ENCODE data around the gene KIF19.
"Not testable (repeated sequence)": the region's sequence is repeated elsewhere in the genome, so short reads cannot be mapped to it uniquely, and the experiment has no call there.

Gene KIF19

DNA sequence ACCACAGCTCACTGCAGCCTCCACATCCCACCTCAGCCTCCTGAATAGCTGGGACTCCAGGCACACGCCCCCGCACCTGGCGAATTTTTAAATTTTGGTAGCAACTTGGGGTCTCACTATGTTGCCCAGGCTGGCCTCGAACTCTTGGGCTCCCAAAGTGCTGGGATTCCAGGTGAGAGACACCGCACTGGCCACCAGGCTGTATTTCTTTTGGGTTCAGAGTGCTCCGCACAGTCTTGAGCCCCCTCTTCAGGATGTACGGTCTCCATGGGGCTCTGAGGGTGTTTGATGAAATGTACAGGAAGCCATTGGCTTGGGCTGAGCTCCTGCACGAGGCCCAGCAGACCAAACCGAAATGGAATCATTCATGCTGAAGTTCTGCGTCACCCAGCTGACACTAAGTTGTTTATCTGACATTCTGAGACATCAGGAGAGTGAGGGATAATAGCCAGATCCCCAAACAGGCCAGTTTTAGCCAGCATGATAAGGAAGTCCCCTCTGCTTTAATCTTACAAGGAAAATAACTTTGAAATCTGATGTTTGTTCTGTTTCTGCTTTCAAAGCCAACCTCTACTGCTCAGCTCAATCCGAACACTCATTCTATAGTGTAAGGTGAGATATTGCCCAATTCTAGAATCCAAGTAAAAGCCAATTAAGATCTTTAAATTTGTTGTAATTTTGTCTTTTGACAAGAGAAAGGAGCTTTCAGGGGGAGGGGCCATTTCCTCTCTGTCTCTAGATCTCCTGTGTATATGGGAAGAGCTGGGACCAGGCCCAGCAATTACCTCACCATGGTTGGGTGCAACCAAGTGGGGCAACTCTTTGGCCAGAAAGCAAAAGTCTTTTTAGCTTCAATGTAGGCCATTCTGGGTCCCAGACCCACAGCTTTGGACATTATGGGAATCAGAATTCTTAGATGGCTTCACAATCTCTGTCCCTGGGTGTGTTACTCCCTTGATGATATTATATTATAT, 64.9 kb downstream of the KIF19 start:
- no peak for DNase-seq

DNA sequence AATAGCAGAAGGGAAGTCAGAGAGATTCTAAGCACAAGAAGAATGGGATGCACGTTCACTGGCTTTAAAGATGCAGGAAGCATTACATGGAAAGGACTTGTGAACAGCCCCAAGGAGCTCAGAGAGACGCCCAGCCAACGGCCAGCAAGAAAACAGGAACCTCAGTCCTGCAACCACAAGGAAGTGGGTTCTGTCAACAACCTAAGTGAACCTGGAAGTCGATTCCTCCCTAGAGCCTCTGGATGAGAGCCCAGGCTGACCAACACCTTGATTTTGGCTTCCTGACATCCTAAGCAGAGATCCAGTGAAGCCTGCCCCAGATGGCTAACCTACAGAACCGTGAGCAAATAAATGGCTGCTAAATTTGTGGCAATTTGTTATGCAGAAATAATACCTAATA, 65.7 kb downstream of the KIF19 start:
- DNase-seq, result no peak

DNA sequence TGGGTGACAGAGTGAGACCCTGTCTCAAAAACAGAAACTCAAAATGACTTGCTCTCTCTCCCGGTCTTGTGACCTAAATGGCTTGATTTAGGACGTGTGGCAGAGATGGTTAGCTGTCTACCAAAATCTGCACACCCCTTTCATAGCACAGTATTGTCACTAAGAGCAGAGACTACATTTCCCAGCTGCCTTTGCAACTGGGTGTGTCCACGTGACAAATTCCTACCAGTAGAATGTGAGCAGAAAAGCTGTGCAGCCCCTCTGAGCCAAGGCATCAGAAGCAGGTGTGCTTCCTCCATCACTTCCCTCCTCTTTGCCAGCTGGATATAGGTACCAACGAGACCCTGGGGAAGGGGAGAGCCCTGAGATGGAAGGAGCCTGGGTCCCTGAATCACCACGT, 66.8 kb downstream of the KIF19 start:
- no peak for DNase-seq

DNA sequence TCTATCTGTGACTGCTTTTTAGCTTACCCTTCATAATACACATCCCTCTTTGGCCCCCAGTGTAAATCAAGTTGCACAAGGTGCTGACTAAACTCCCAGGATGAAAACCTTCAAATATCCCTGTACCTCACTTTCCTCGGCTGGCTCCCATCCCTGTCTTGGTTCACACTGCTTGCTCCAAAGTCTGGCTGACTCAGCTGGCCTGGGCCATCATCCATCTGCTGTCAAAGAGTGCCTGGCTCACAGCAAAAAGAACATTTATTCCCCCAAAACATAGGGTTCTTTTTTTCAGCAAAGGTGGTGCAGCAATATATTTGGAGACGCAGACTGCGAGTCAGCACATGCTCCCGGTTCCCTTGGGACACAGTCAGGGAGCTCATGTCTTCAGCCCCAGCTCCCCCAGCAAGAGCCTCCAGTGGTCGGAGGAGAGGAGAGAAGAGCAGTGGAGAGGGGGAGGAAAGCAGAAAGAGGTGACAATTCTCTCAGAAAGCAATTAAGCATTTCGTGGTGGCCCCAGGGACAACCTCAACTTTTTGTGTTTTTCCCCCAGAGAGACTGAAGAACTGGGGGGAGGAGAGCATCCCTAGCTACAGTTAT, 67.4 kb downstream of the KIF19 start:
- no peak for DNase-seq

GRCh38 chr17:74394275-74394950, 68.4 kb downstream of the KIF19 start:
- no peak for DNase-seq

DNA sequence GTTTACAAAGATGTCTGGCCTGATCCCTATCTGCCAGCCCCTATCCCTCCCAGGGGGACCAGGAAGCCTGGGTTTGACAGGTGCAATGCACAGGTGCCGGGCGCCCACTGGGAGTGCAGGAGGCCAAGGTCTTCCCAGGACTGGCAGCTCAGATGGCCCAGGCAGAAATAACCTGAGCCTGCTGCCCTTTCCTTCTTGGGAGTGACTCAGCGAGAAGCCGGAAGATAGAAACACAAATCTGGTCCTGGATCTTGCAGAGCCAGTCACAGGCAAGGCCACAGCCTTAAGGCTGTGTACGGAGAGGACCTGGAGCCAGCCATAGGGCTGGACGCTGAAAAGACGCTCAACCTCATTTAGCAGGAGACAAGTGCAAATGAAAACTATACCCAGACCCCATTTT, 69.0 kb downstream of the KIF19 start:
- no peak for DNase-seq

DNA sequence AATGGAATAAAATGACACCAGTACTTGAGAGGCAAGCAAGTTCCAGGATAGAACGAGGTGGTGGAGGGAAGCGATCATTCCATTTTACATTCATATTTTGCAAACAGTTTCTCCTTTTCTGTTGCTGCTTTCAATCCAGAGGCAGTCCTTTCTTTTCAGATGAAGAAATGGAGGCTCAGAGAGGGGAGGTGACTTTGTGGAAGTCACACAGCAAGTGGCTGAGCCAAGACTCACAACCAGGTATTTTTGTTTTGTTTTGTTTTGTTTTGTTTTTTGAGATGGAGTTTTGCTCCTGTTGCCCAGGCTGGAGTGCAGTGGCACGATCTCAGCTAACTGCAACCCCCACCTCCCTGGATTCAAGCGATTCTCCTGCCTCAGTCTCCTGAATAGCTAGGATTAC, 70.5 kb downstream of the KIF19 start:
- no peak for DNase-seq

DNA sequence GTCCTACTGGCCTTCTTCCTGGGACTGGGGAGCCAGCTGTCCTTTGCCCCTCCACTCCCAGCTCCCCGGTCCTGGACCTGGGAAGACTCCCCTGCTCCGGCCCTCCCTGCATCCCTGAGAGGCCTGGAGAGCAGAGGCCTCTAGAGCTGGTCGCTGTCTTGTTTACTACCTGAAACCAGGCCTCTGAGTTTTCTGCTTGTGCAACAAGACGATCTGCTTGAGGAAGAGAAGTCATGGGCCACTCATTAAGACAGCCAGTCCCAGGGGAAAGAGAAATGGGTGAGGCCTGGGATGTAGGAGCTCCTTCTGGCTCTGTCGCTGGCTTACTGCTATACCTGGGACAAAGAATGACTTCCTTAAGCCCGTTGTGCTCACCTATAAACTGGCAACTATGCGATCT, 76.0 kb downstream of the KIF19 start:
- DNase-seq, result no peak

DNA sequence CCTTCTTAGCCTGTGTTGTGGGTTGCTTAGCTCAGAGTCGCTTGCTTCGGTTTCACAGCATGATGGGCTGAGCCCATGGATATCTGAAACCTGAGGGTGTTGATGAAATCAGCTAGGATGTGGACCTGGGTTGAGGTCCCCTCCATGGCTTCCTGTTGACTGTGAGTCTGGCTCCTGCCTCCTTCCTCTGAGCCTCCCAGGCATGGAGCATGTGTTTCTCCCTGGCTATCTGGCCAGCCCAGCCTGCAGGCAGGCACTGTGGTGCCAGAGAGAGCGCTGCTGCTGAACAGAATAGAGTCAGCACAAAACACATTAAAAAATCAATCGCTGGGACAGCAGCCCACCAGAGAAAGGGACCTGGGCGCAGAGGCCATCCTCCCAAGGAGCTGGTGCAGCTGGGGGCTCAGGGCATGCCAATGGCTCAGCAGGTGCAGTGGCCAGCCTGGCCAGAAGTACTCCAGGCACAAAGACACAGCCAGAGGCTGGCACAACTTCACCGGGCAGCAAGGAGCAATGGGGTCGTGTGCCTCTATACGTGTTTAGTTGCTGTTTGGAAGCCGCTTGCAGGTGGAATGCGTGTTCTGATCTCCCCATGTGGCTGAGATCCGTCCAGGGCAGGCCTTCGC, 77.6 kb downstream of the KIF19 start:
- DNase-seq, result no peak

DNA sequence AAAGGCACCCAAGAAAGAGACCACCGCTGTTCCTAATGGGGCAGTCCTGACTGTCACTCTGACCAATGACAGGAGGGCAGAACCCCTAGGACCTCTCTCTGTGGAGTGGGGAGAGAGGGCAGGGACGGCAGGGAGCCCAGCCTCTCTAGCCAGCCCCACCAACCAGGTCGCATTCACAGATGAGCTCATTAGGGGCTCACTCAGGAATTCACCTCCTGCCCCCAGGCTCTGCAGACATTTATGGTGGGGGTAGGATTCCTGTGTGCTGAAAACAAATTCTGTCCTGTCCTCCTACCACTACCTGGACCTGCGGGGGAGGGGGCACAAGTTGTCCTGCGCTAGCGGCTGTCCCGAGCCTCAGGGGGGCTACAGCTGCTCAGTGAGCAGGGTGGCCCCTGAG, 78.2 kb downstream of the KIF19 start:
- DNase-seq, result no peak

GRCh38 chr17:74404789-74405188, 78.8 kb downstream of the KIF19 start:
- DNase-seq, result no peak

- not testable (repeated sequence) for DNase-seq
These were observed 79.3 kb downstream of the KIF19 start for GRCh38 chr17:74405311-74405710.

Measured in effector CD8-positive, alpha-beta T cell (primary cell).